H9 (cell line): ENCODE measurements around the gene RACGAP1. TPM values are rescaled to one million over a fixed set of nuclear protein-coding genes. Genes with fewer than 3 reads are reported as not detected.

Source experiments
- DNase-seq: peaks from one replicate; pipeline ENCODE4 v3.0.0-alpha.2; 2017
- H2AFZ ChIP-seq: one replicate; pipeline ENCODE4 v1.6.1; 2013; ENCODE audit warnings: mild to moderate bottlenecking, low read length, control low read depth, moderate library complexity
- H2AK5ac ChIP-seq: 2 replicates; pipeline ENCODE4 v1.6.1; 2013; ENCODE audit warnings: low read length, control low read depth, mixed read lengths; ENCODE audit not compliant: insufficient read length
- H2BK120ac ChIP-seq: one replicate; pipeline ENCODE4 v1.6.1; 2013; ENCODE audit warnings: low read depth, mild to moderate bottlenecking, low read length, control low read depth, inconsistent platforms; ENCODE audit not compliant: poor library complexity, severe bottlenecking
- H2BK12ac ChIP-seq: 2 replicates; pipeline ENCODE4 v1.6.1; 2013; ENCODE audit warnings: low read length, control low read depth, mixed read lengths, low read depth; ENCODE audit not compliant: insufficient read length
- H2BK15ac ChIP-seq: 2 replicates; pipeline ENCODE4 v1.6.1; 2013; ENCODE audit warnings: low read depth, low read length, control low read depth
- H2BK20ac ChIP-seq: one replicate; pipeline ENCODE4 v1.6.1; 2013; ENCODE audit warnings: low read depth, mild to moderate bottlenecking, low read length, control low read depth, inconsistent platforms; ENCODE audit not compliant: poor library complexity, severe bottlenecking
- H2BK5ac ChIP-seq: 2 replicates; pipeline ENCODE4 v1.6.1; 2013; ENCODE audit warnings: low read length, control low read depth, mixed read lengths; ENCODE audit not compliant: insufficient read length
- H3K14ac ChIP-seq: 2 replicates; pipeline ENCODE4 v1.6.1; 2013; ENCODE audit warnings: low read length, control low read depth; ENCODE audit not compliant: insufficient read depth
- H3K18ac ChIP-seq: 2 replicates; pipeline ENCODE4 v1.6.1; 2013; ENCODE audit warnings: low read depth, mild to moderate bottlenecking, mixed read lengths, low read length, control low read depth; ENCODE audit not compliant: insufficient read length
- H3K23ac ChIP-seq: 2 replicates; pipeline ENCODE4 v1.6.1; 2013; ENCODE audit warnings: low read length, control low read depth, mixed read lengths, low read depth; ENCODE audit not compliant: insufficient read length
- H3K23me2 ChIP-seq: 2 replicates; pipeline ENCODE4 v1.6.1; 2013; ENCODE audit warnings: low read depth, mild to moderate bottlenecking, mixed read lengths, low read length, control low read depth; ENCODE audit not compliant: insufficient read length, poor library complexity, severe bottlenecking
- H3K27ac ChIP-seq: 2 replicates; pipeline ENCODE4 v1.5.1; 2013; ENCODE audit warnings: low read length, control low read depth, mixed read lengths, low read depth; ENCODE audit not compliant: insufficient read length
- H3K27me3 ChIP-seq: 2 replicates; pipeline ENCODE4 v1.6.1; 2013; ENCODE audit warnings: low read length, control low read depth, inconsistent platforms; ENCODE audit not compliant: insufficient read depth
- H3K4ac ChIP-seq: 2 replicates; pipeline ENCODE4 v1.6.1; 2013; ENCODE audit warnings: low read depth, mild to moderate bottlenecking, control low read depth, inconsistent platforms, low read length, moderate library complexity
- H3K4me1 ChIP-seq: 2 replicates; pipeline ENCODE4 v1.6.1; 2013; ENCODE audit warnings: low read length, control low read depth, inconsistent platforms; ENCODE audit not compliant: insufficient read depth
- H3K4me2 ChIP-seq: 2 replicates; pipeline ENCODE4 v1.6.1; 2013; ENCODE audit warnings: low read length, control low read depth, mixed read lengths; ENCODE audit not compliant: insufficient read length, insufficient read depth
- H3K56ac ChIP-seq: 2 replicates; pipeline ENCODE4 v1.6.1; 2013; ENCODE audit warnings: low read depth, mild to moderate bottlenecking, mixed read lengths, low read length, control low read depth; ENCODE audit not compliant: insufficient read length
- H3K79me1 ChIP-seq: 2 replicates; pipeline ENCODE4 v1.6.1; 2013; ENCODE audit warnings: low read depth, mild to moderate bottlenecking, moderate library complexity, low read length, control low read depth, inconsistent platforms; ENCODE audit not compliant: insufficient read depth, poor library complexity, severe bottlenecking
- H3K79me2 ChIP-seq: 2 replicates; pipeline ENCODE4 v1.6.1; 2013; ENCODE audit warnings: low read length, control low read depth, inconsistent platforms; ENCODE audit not compliant: insufficient read depth
- H3K9ac ChIP-seq: 2 replicates; pipeline ENCODE4 v1.6.1; 2013; ENCODE audit warnings: low read length, control low read depth, mixed read lengths; ENCODE audit not compliant: insufficient read length; ENCODE audit errors: extremely low read depth
- H3K9me3 ChIP-seq: one replicate; pipeline ENCODE4 v1.6.1; 2013; ENCODE audit warnings: low read depth, low read length, inconsistent platforms; ENCODE audit not compliant: control insufficient read depth
- H3T11ph ChIP-seq: one replicate; pipeline ENCODE4 v1.6.1; 2013; ENCODE audit warnings: mild to moderate bottlenecking, low read length, control low read depth, inconsistent platforms
- H4K20me1 ChIP-seq: one replicate; pipeline ENCODE4 v1.6.1; 2013; ENCODE audit not compliant: control insufficient read depth, insufficient read length, insufficient read depth
- H4K5ac ChIP-seq: 2 replicates; pipeline ENCODE4 v1.6.1; 2013; ENCODE audit warnings: low read depth, mild to moderate bottlenecking, mixed read lengths, low read length, control low read depth; ENCODE audit not compliant: insufficient read length
- H4K8ac ChIP-seq: replicated peaks from 2 replicates; pipeline ENCODE4 v1.6.1; 2013; ENCODE audit warnings: low read length, control low read depth, mixed read lengths, low read depth; ENCODE audit not compliant: insufficient read length
- H4K91ac ChIP-seq: 2 replicates; pipeline ENCODE4 v1.6.1; 2013; ENCODE audit warnings: low read depth, mild to moderate bottlenecking, moderate library complexity, mixed read lengths, low read length, control low read depth; ENCODE audit not compliant: insufficient read length
- H3K27ac Mint-ChIP-seq, 3 experiments: 2 replicates in 2 of 3; 3 replicates in 1 of 3; pipeline ENCODE4 v1.8.0; 2020 to 2021; ENCODE audit warnings: mixed read lengths in 3 of 3, mild to moderate bottlenecking in 1 of 3, moderate library complexity in 1 of 3
- H3K27me3 Mint-ChIP-seq: 2 replicates; pipeline ENCODE4 v1.8.0; 2021; ENCODE audit warnings: low read depth, mild to moderate bottlenecking, moderate library complexity, mixed read lengths
- H3K36me3 Mint-ChIP-seq, 3 experiments: 2 replicates in 2 of 3; 3 replicates in 1 of 3; pipeline ENCODE4 v1.8.0; 2020 to 2021; ENCODE audit warnings: low read depth in 3 of 3, mixed read lengths in 3 of 3; ENCODE audit not compliant: insufficient read depth in 1 of 3
- H3K4me1 Mint-ChIP-seq, 2 experiments: 2 replicates each; pipeline ENCODE4 v1.8.0; 2020; ENCODE audit warnings: mixed read lengths in 2 of 2
- H3K4me3 Mint-ChIP-seq, 2 experiments: 2 replicates in 1 of 2; 3 replicates in 1 of 2; pipeline ENCODE4 v1.8.0; 2020 to 2021; ENCODE audit warnings: mild to moderate bottlenecking in 2 of 2, mixed read lengths in 2 of 2, moderate library complexity in 1 of 2
- H3K9me3 Mint-ChIP-seq, 2 experiments: 2 replicates in 1 of 2; 3 replicates in 1 of 2; pipeline ENCODE4 v1.8.0; 2020; ENCODE audit warnings: mild to moderate bottlenecking in 2 of 2, mixed read lengths in 2 of 2, moderate library complexity in 1 of 2
- CTCF ChIP-seq: fragments of 200-600 bp; sonication (generic); conservative IDR thresholded peaks from 3 replicates; pipeline ENCODE4 v1.8.0; 2021; ENCODE audit warnings: antibody characterized with exemption, mild to moderate bottlenecking
- WGBS: extraction: QIAGEN DNeasy Blood & Tissue Kit; methylation state at CpG from one replicate; pipeline ENCODE4 v1.1.7; 2013; ENCODE audit warnings: missing lambda C conversion rate, low lambda C conversion rate, mixed read lengths; ENCODE audit not compliant: insufficient read length; ENCODE audit errors: extremely low coverage; 5-methylcytosine and 5-hydroxymethylcytosine counted together
- total RNA-seq: library from RNA; stranded (reverse); gene quantifications from 2 replicates; pipeline ENCODE4 v1.2.1, GENCODE V29; 2021

RACGAP1 gene
- total RNA-seq, 1 experiment from 2014 or later: 64.8 TPM

- H2BK12ac ChIP-seq: no peak overlapping the region
- no peak for TF ChIP-seq CTCF
- no peaks in the 10 kb centered on the region for H3K9me3 ChIP-seq
- Mint-ChIP-seq H3K9me3 (no peaks in the 10 kb centered on the region), H3K27ac (peak overlapping the region in 1 of 3 experiments; percentile 28; a peak in 3 of 7 replicates), H3K36me3 (peaks cover 5 to 18% (median 12%) of the 10 kb centered on the region in 3 experiments; a peak in 6 of 7 replicates), H3K4me3 (peak overlapping the region in 1 of 2 experiments; percentile 4; a peak in 1 of 5 replicates), H3K4me1 (peaks cover 13 to 19% of the 10 kb centered on the region in 2 experiments), H3K27me3 (no peaks in the 10 kb centered on the region)
- H2BK20ac ChIP-seq: no peak overlapping the region
- no peak overlapping the region for H3T11ph ChIP-seq
- H3K56ac ChIP-seq: no peak overlapping the region
- no peak overlapping the region for H3K14ac ChIP-seq
- H3K4me1 ChIP-seq: no peaks in the 10 kb centered on the region; the same call in 1 of the 2 replicates
- H2AK5ac ChIP-seq: no peak overlapping the region
- H3K4me2 ChIP-seq: no peak overlapping the region
- H3K4ac ChIP-seq: no peak overlapping the region
- no peak overlapping the region for H4K5ac ChIP-seq
- peaks cover 12% of the 10 kb centered on the region; the same call in 1 of the 2 replicates for H3K79me2 ChIP-seq
- H3K27me3 ChIP-seq: no peaks in the 10 kb centered on the region
- no peak overlapping the region for H2BK120ac ChIP-seq
- H2BK5ac ChIP-seq: no peak overlapping the region
- H4K8ac ChIP-seq: no peak overlapping the region
- H3K23ac ChIP-seq: no peak overlapping the region
- H2AFZ ChIP-seq: no peak overlapping the region
- H3K18ac ChIP-seq: no peak overlapping the region
- peaks cover 8% of the 10 kb centered on the region for H3K79me1 ChIP-seq
- no peak for DNase-seq
- no peak overlapping the region for H2BK15ac ChIP-seq
- H4K91ac ChIP-seq: no peak overlapping the region
- no CpG with 5 or more reads among the region's 2 CpGs for WGBS
- no peak overlapping the region for H3K9ac ChIP-seq
- H3K27ac ChIP-seq: no peak overlapping the region
- no peaks in the 10 kb centered on the region for H3K23me2 ChIP-seq
- H4K20me1 ChIP-seq: no peaks in the 10 kb centered on the region
These were observed 6.3 kb downstream of the RACGAP1 start for GRCh38 chr12:50018968-50019367.
